K562 (cell line): Measurements from ENCODE around the gene ATP6V1G2. TPM values are rescaled to one million over a fixed set of nuclear protein-coding genes. Genes with fewer than 3 reads are reported as not detected.

ENCODE experiments used
- CBX1 ChIP-seq: sonication (generic); IDR thresholded peaks from 2 replicates; pipeline ENCODE4 v1.6.1; 2016; ENCODE audit warnings: antibody characterized with exemption, low read depth, mild to moderate bottlenecking
- CREB3L1 ChIP-seq: fragments of 450-650 bp; IDR thresholded peaks from 2 replicates; pipeline ENCODE4 v1.6.1; 2014; ENCODE audit warnings: low read depth, mild to moderate bottlenecking, moderate library complexity, borderline replicate concordance
- DMBX1 ChIP-seq: fragments of 250-450 bp; sonication (Bioruptor Pico); IDR thresholded peaks from 2 replicates; pipeline ENCODE4 v1.8.0; 2022; ENCODE audit warnings: inconsistent platforms, mild to moderate bottlenecking, moderate library complexity, borderline replicate concordance
- GATAD2B ChIP-seq: fragments of 450-650 bp; IDR thresholded peaks from 2 replicates; pipeline ENCODE4 v1.6.1; 2017; ENCODE audit warnings: mild to moderate bottlenecking, borderline replicate concordance
- GTF2F1 ChIP-seq: IDR thresholded peaks from 2 replicates; pipeline ENCODE4 v1.6.1; 2011; ENCODE audit warnings: low read depth, low read length, improper control_type of control experiment
- HNRNPL ChIP-seq: fragments of 200-400 bp; formaldehyde crosslinking; IDR thresholded peaks from 2 replicates; pipeline ENCODE4 v1.6.1; 2017; ENCODE audit warnings: low read depth, mild to moderate bottlenecking, low read length
- MAFF ChIP-seq: IDR thresholded peaks from 2 replicates; pipeline ENCODE4 v1.6.1; 2012; ENCODE audit warnings: low read length, improper control_type of control experiment
- PKNOX1 ChIP-seq: fragments of 450-650 bp; IDR thresholded peaks from 2 replicates; pipeline ENCODE4 v1.6.1; 2016
- POLR2G ChIP-seq: fragments of 200-400 bp; formaldehyde crosslinking; IDR thresholded peaks from 2 replicates; pipeline ENCODE4 v1.6.1; 2017; ENCODE audit warnings: low read depth, mild to moderate bottlenecking, antibody characterized with exemption, low read length, moderate library complexity
- RFX7 ChIP-seq: fragments of 250-450 bp; sonication (Bioruptor Pico); IDR thresholded peaks from 2 replicates; pipeline ENCODE4 v1.5.1; 2021; ENCODE audit warnings: mild to moderate bottlenecking
- ZBTB1 ChIP-seq: sonication (generic); formaldehyde crosslinking; IDR thresholded peaks from 2 replicates; pipeline ENCODE4 v1.8.1; 2023; ENCODE audit warnings: missing genetic modification reagents, low read depth, mild to moderate bottlenecking, borderline replicate concordance
- ZEB2 ChIP-seq: fragments of 450-650 bp; IDR thresholded peaks from 2 replicates; pipeline ENCODE4 v1.6.1; 2016
- ZNF239 ChIP-seq: fragments of 250-450 bp; sonication (Bioruptor Pico); IDR thresholded peaks from 2 replicates; pipeline ENCODE4 v1.4.0; 2020; ENCODE audit warnings: mild to moderate bottlenecking
- ZNF316 ChIP-seq: fragments of 450-650 bp; IDR thresholded peaks from 2 replicates; pipeline ENCODE4 v1.6.1; 2016
- ZNF444 ChIP-seq: fragments of 250-450 bp; sonication (Bioruptor Pico); IDR thresholded peaks from 2 replicates; pipeline ENCODE4 v1.4.0; 2020; ENCODE audit warnings: mild to moderate bottlenecking, moderate library complexity
- ZNF717 ChIP-seq: fragments of 250-450 bp; sonication (Bioruptor Pico); IDR thresholded peaks from 2 replicates; pipeline ENCODE4 v1.5.0; 2021
- ZNF79 ChIP-seq: fragments of 250-450 bp; sonication (Bioruptor Pico); IDR thresholded peaks from 2 replicates; pipeline ENCODE4 v1.4.0; 2020; ENCODE audit warnings: low read depth, mild to moderate bottlenecking, moderate library complexity
- polyA plus RNA-seq, 8 experiments: library from polyadenylated mRNA; depleted of rRNA in 4 of 8; stranded (reverse) in 5 of 8; unstranded in 3 of 8; fragments of >200 nt; fragmentation: Nextera tagmentation in 2 of 8; fragmentation: Illumina TruSeq in 1 of 8; extraction: Ambion mirVana in 2 of 8; extraction: Trizol in 1 of 8; gene quantifications; 2 replicates each; pipeline versions ENCODE4 v1.2.1 to v1.2.3, GENCODE V29; 2011 to 2014; ENCODE audit warnings: inconsistent platforms in 1 of 8, missing spikeins in 1 of 8
- total RNA-seq, 7 experiments: library from RNA; depleted of rRNA in 6 of 7; stranded (reverse); fragments of >200 nt in 6 of 7; fragmentation: Illumina TruSeq in 2 of 7; extraction: Trizol in 2 of 7; gene quantifications; 2 replicates each; pipeline versions ENCODE4 v1.2.1 to v1.2.3, GENCODE V29; 2011 to 2021; ENCODE audit warnings: low replicate concordance in 1 of 7
- TF ChIP-seq, protein P1 (sequence below): fragments of 250-450 bp; sonication (Bioruptor Pico); IDR thresholded peaks from 2 replicates; pipeline ENCODE4 v1.5.0; 2021
- TF ChIP-seq, protein P2 (sequence below): fragments of 250-450 bp; sonication (Bioruptor Pico); IDR thresholded peaks from 2 replicates; pipeline ENCODE4 v1.5.0; 2021; ENCODE audit warnings: mild to moderate bottlenecking, moderate library complexity
- TF ChIP-seq, protein P3 (sequence below): fragments of 200-400 bp; formaldehyde crosslinking; IDR thresholded peaks from 2 replicates; pipeline ENCODE4 v1.6.1; 2017; ENCODE audit warnings: mild to moderate bottlenecking, low read depth, low read length, moderate library complexity

The ATP6V1G2 gene
- total and polyA plus RNA-seq, 9 of the 15 experiments (the other 6 are each of a cell fraction or from before 2014, with no cell fraction given): 0.14 to 1.5 (median 0.33) TPM

DNA sequence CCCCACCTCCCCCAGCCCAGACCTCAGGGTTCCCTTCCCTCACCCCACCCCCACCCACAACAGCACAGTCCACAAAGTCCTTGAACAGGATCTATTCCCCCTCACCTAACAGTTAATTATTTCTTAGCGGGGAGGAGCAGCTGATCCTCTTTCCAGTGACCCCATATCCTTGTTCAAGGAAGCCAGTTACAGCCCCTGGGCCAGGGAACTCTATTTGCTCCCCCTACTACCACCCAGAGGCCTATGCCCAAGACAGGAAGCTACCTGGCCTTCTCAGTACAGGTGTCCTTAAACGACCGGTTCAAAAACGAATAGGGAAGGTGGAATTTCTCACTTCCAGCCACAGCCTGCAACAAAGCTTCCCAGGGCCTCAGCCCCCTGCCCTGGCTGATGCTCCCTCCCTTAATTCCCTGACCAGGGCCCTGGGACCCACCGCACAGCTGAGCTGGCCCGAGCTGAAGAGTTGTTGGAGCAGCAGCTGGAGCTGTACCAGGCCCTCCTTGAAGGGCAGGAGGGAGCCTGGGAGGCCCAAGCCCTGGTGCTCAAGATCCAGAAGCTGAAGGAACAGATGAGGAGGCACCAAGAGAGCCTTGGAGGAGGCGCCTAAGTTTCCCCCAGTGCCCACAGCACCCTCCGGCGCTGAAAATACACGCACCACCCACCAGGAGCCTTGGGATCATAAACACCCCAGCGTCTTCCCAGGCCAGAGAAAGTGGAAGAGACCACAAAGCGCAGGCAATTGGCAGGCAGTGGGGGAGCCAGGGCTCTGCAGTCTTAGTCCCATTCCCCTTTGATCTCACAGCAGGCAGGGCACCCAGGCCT lies 16.9 kb downstream of the ATP6V1G2 start (continued):
- TF ChIP-seq PKNOX1 (no peak), RFX7 (CRISPR knock-in tag) (peak; percentile 70; the same call in 1 of the 2 replicates), ZNF79 (CRISPR knock-in tag) (no peak), CREB3L1 (no peak), DMBX1 (no peak), POLR2G (peak; percentile 71), CBX1 (0 out of 2 replicates have a peak, but pooled peaks have one; percentile 44), HNRNPL (no peak), ZBTB1 (CRISPR knock-in tag) (no peak), MAFF (no peak), ZNF239 (no peak), ZNF316 (no peak), GTF2F1 (no peak), ZEB2 (no peak), ZNF717 (CRISPR knock-in tag) (peak; percentile 56; the same call in 1 of the 2 replicates), GATAD2B (no peak), ZNF444 (CRISPR knock-in tag) (no peak)
- TF ChIP-seq, protein P1, sequence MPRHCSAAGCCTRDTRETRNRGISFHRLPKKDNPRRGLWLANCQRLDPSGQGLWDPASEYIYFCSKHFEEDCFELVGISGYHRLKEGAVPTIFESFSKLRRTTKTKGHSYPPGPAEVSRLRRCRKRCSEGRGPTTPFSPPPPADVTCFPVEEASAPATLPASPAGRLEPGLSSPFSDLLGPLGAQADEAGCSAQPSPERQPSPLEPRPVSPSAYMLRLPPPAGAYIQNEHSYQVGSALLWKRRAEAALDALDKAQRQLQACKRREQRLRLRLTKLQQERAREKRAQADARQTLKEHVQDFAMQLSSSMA (CRISPR knock-in tag): no peak
- TF ChIP-seq, protein P2, sequence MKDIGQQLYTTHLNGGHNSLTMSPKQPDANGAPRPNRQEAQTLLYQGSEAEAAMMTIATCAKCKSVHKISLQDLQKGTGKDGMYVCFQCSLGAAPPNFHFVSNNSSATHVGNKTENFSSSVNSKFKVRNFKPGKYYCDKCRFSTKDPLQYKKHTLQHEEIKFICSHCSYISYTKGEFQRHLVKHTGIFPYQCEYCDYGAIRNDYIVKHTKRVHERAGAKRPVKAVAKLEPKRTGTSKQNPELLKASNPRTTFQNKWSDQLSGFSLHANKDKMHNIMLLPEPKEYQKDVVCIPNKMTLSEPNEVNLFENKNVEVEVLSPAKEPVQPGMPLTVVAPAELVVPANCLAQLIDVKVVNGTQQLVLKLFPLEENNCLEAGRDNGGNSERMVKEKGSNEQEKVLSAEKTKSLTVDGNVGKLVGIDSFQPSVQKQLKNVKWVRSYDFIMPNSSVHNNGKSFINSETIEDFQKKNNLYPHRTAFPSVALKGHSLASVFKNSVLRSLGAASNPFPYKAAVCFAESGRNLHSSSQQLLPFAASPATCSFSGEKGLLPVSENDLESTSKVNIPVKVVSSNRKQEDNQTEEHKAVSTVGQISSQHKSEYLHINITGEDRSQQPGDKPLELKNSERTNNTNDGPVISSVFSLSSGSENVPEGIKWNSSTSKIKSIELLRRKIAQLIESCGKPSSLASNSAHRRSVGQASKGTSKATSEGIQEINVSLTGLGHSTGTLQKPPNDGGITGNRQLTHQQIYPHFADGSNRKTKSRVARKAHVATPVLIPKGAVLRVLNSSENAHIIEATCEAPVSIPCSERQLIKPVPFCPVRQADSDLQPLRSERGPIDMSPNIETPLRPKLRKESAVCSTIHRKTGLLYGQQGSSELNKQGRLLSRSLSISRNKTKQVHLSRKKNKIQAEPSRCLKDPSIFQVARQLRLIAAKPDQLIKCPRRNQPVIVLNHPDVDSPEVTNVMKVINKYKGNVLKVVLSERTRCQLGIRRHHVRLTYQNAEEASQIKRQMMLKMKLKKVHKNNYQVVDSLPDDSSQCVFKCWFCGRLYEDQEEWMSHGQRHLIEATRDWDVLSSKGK: no peak
- TF ChIP-seq, protein P3, sequence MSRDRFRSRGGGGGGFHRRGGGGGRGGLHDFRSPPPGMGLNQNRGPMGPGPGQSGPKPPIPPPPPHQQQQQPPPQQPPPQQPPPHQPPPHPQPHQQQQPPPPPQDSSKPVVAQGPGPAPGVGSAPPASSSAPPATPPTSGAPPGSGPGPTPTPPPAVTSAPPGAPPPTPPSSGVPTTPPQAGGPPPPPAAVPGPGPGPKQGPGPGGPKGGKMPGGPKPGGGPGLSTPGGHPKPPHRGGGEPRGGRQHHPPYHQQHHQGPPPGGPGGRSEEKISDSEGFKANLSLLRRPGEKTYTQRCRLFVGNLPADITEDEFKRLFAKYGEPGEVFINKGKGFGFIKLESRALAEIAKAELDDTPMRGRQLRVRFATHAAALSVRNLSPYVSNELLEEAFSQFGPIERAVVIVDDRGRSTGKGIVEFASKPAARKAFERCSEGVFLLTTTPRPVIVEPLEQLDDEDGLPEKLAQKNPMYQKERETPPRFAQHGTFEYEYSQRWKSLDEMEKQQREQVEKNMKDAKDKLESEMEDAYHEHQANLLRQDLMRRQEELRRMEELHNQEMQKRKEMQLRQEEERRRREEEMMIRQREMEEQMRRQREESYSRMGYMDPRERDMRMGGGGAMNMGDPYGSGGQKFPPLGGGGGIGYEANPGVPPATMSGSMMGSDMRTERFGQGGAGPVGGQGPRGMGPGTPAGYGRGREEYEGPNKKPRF: no peak
